SK-N-SH (cell line): ENCODE data around the gene COMT. TPM values are rescaled to one million over a fixed set of nuclear protein-coding genes. Genes with fewer than 3 reads are reported as not detected.

Experiments
- CTCF ChIA-PET: fragments of 300-600, 350-600 bp; formaldehyde crosslinking; extraction: SDS; loops from one replicate; lab custom pipeline; 2021; lab: Yijun Ruan, JAX
- POLR2A ChIA-PET: fragments of 350-600 bp; sonication (Branson Sonifier 250); formaldehyde crosslinking; extraction: SDS; loops from one replicate; lab custom pipeline; 2020; ENCODE audit warnings: antibody characterized with exemption, inconsistent platforms; lab: Yijun Ruan, JAX
- DNase-seq: peaks from one replicate; pipeline ENCODE4 v3.0.0; 2012
- H2AFZ ChIP-seq: fragments of 200-600 bp; sonication (generic); 2 replicates; pipeline ENCODE4 v1.8.1; 2016; ENCODE audit warnings: antibody characterized with exemption, mild to moderate bottlenecking, low read depth
- H3F3A ChIP-seq: fragments of 200-600 bp; sonication (generic); replicated peaks from 2 replicates; pipeline ENCODE3; 2016; ENCODE audit warnings: antibody characterized with exemption, mild to moderate bottlenecking; ENCODE audit not compliant: insufficient read depth
- H3K27ac ChIP-seq, 2 experiments: fragments of 200-500 bp in 1 of 2; fragments of 200-600 bp in 1 of 2; sonication (Bioruptor generic) in 1 of 2; sonication (generic), shearing (Covaris generic) in 1 of 2; 2 replicates each; pipeline versions ENCODE4 v1.5.1 to v1.6.1; 2014 to 2016; ENCODE audit warnings: low read depth in 2 of 2, inconsistent platforms in 1 of 2, low read length in 1 of 2, mild to moderate bottlenecking in 1 of 2, mixed read lengths in 1 of 2
- H3K27me3 ChIP-seq: fragments of 200-600 bp; sonication (generic), shearing (Covaris generic); 2 replicates; pipeline ENCODE4 v1.6.1; 2016; ENCODE audit warnings: mixed run types; ENCODE audit not compliant: insufficient read depth
- H3K36me3 ChIP-seq, 2 experiments: fragments of 200-500 bp in 1 of 2; fragments of 200-600 bp in 1 of 2; sonication (Bioruptor generic) in 1 of 2; sonication (generic) in 1 of 2; replicated peaks in 1 of 2; 2 replicates each; pipeline versions ENCODE3 to v1.5.1; 2014 to 2016; ENCODE audit warnings: low read length in 1 of 2, mild to moderate bottlenecking in 1 of 2; ENCODE audit not compliant: insufficient read depth in 2 of 2, control insufficient read depth in 1 of 2
- H3K4me1 ChIP-seq, 2 experiments: fragments of 200-500 bp in 1 of 2; fragments of 200-600 bp in 1 of 2; sonication (Bioruptor generic) in 1 of 2; sonication (generic), shearing (Covaris generic) in 1 of 2; 2 replicates each; pipeline versions ENCODE4 v1.5.1 to v1.6.1; 2014 to 2016; ENCODE audit warnings: low read depth in 1 of 2, low read length in 1 of 2, mixed run types in 1 of 2; ENCODE audit not compliant: insufficient read depth in 2 of 2, control insufficient read depth in 1 of 2
- H3K4me2 ChIP-seq: fragments of 200-600 bp; sonication (generic), shearing (Covaris generic); 2 replicates; pipeline ENCODE4 v1.6.1; 2017; ENCODE audit warnings: mixed run types
- H3K4me3 ChIP-seq, 2 experiments: fragments of 200-500 bp in 1 of 2; fragments of 200-600 bp in 1 of 2; sonication (Bioruptor generic) in 1 of 2; sonication (generic), shearing (Covaris generic) in 1 of 2; 2 replicates each; pipeline versions ENCODE4 v1.5.1 to v1.8.1; 2014 to 2016; ENCODE audit warnings: low read depth in 2 of 2, inconsistent platforms in 1 of 2, low read length in 1 of 2, mild to moderate bottlenecking in 1 of 2, mixed read lengths in 1 of 2, moderate library complexity in 1 of 2
- H3K79me2 ChIP-seq: fragments of 200-600 bp; sonication (generic); 2 replicates; pipeline ENCODE4 v1.8.1; 2017; ENCODE audit warnings: mild to moderate bottlenecking; ENCODE audit not compliant: insufficient read depth
- H3K9ac ChIP-seq: fragments of 200-600 bp; sonication (generic); 2 replicates; pipeline ENCODE4 v1.6.1; 2017; ENCODE audit warnings: mixed run types
- H3K9me2 ChIP-seq: fragments of 200-600 bp; sonication (generic); 2 replicates; pipeline ENCODE4 v1.6.1; 2017; ENCODE audit warnings: mixed run types
- H3K9me3 ChIP-seq: fragments of 200-600 bp; sonication (generic); 2 replicates; pipeline ENCODE4 v1.6.1; 2017; ENCODE audit warnings: mixed run types, mild to moderate bottlenecking, moderate library complexity
- H4K20me1 ChIP-seq: fragments of 200-600 bp; sonication (generic); 2 replicates; pipeline ENCODE4 v1.6.1; 2017; ENCODE audit warnings: mild to moderate bottlenecking, mixed run types; ENCODE audit not compliant: insufficient read depth
- ELF1 ChIP-seq: IDR thresholded peaks from 2 replicates; pipeline ENCODE4 v1.4.0; 2012
- EZH2phosphoT487 ChIP-seq: fragments of 200-600 bp; sonication (generic); IDR thresholded peaks from 2 replicates; pipeline ENCODE4 v1.6.1; 2017; ENCODE audit warnings: low read depth, mixed run types, mild to moderate bottlenecking, antibody characterized with exemption, moderate library complexity, borderline replicate concordance
- FOXM1 ChIP-seq: IDR thresholded peaks from 2 replicates; pipeline ENCODE4 v1.4.0; 2012; ENCODE audit warnings: low read depth, mild to moderate bottlenecking
- NFIC ChIP-seq: IDR thresholded peaks from 2 replicates; pipeline ENCODE4 v1.4.0; 2012; ENCODE audit warnings: borderline replicate concordance
- REST ChIP-seq: IDR thresholded peaks from 2 replicates; pipeline ENCODE4 v1.6.1; 2012; ENCODE audit warnings: mild to moderate bottlenecking, low read depth, low read length, moderate library complexity
- TAF1 ChIP-seq: IDR thresholded peaks from 2 replicates; pipeline ENCODE4 v1.6.1; 2012; ENCODE audit warnings: low read depth, mild to moderate bottlenecking, low read length, moderate library complexity, borderline replicate concordance
- TEAD4 ChIP-seq: IDR thresholded peaks from 2 replicates; pipeline ENCODE4 v1.4.0; 2012; ENCODE audit warnings: mild to moderate bottlenecking, borderline replicate concordance; ENCODE audit not compliant: insufficient read depth
- USF1 ChIP-seq: IDR thresholded peaks from 2 replicates; pipeline ENCODE4 v1.4.0; 2012; ENCODE audit warnings: low read depth, borderline replicate concordance
- USF2 ChIP-seq: fragments of 150-350 bp; IDR thresholded peaks from 2 replicates; pipeline ENCODE4 v1.6.1; 2017; ENCODE audit warnings: antibody characterized with exemption, low read length, low read depth, borderline replicate concordance
- YY1 ChIP-seq: IDR thresholded peaks from 2 replicates; pipeline ENCODE4 v1.4.0; 2012; ENCODE audit warnings: low read depth, mild to moderate bottlenecking
- WGBS: methylation state at CpG from one replicate; pipeline ENCODE4 v1.1.6; 2017; ENCODE audit warnings: low lambda C conversion rate; 5-methylcytosine and 5-hydroxymethylcytosine counted together
- polyA plus RNA-seq, 3 experiments: library from polyadenylated mRNA; depleted of rRNA; stranded (reverse); fragments of >200 nt; gene quantifications; 2 replicates each; pipeline ENCODE4 v1.2.3, GENCODE V29; 2012

The COMT gene
- polyA plus RNA-seq, 1 of the 3 experiments (the other 2 are of a cell fraction) = 343 TPM

GRCh38 chr22:20011123-20011992 is 69.8 kb downstream of the COMT start:
- Histone ChIP-seq H3K27ac (peak overlapping the region in 1 of 2 experiments; percentile 99; a peak in 2 of 4 replicates), H3K79me2 (no peaks in the 10 kb centered on the region), H4K20me1 (no peaks in the 10 kb centered on the region)
- TF ChIP-seq TAF1 = no peak
- TF ChIP-seq EZH2phosphoT487 = no peak
- TF ChIP-seq YY1 = no peak
- TF ChIP-seq ELF1 = no peak
- no peak for TF ChIP-seq NFIC
- TF ChIP-seq TEAD4 = no peak
- no peak for TF ChIP-seq USF1
- TF ChIP-seq FOXM1 = no peak
- TF ChIP-seq REST = no peak
- no peak for TF ChIP-seq USF2
- TF ChIP-seq, all 33 proteins: peak for 0
- WGBS = 87% methylated on average over 17 of the region's 20 CpGs
- H3K4me2 ChIP-seq = no peak overlapping the region
- no peaks in the 10 kb centered on the region for H3K27me3 ChIP-seq
- peaks cover 0 to 80% of the 10 kb centered on the region in 2 experiments; a peak in 2 of 4 replicates for H3K4me1 ChIP-seq
- no peaks in the 10 kb centered on the region for H3K36me3 ChIP-seq
- ChIA-PET CTCF (interaction anchor here (1.7 to 8.9 kb wide), 7 partner anchors 9 to 281 kb away, joined by 5 to 501 read pairs (median 31); partner anchors contain the start of gene TANGO2), POLR2A (interaction anchor here (1.0 to 4.8 kb wide), 2 partner anchors 25 to 40 kb away, joined by 3 to 63 read pairs; no protein-coding TSS in a partner anchor)
- H3F3A ChIP-seq = peaks cover 5% of the 10 kb centered on the region
- no peak overlapping the region for H3K4me3 ChIP-seq
- DNase-seq = no peak
- no peak overlapping the region for H3K9ac ChIP-seq
- H3K9me3 ChIP-seq = no peaks in the 10 kb centered on the region
- H2AFZ ChIP-seq = no peak overlapping the region
- no peaks in the 10 kb centered on the region for H3K9me2 ChIP-seq
